NCI-H2227 (cell line): Measurements from ENCODE around the gene KLK12.
A peak's percentile ranks its signal among the peaks of the same experiment; 100 is the strongest.

ENCODE experiments used
- DNase-seq: peaks from one replicate; lab custom pipeline; 2025; ENCODE audit not compliant: unreplicated experiment; lab: John Stamatoyannopoulos, UW

KLK12 gene

GRCh38 chr19:51055866-51056265 lies 21.1 kb upstream of the KLK12 start:
- DNase-seq, result no peak

- no peak for DNase-seq
These were observed 12.2 kb upstream of the KLK12 start for GRCh38 chr19:51047031-51047335.

GRCh38 chr19:51044327-51044726 lies 9.5 kb upstream of the KLK12 start:
- DNase-seq, result no peak

- no peak for DNase-seq
These were observed 8.7 kb upstream of the KLK12 start for GRCh38 chr19:51043497-51043896.

- no peak for DNase-seq
These were observed 5.3 kb upstream of the KLK12 start for GRCh38 chr19:51040151-51040550.

- peak; percentile 31 for DNase-seq
These were observed 1.7 kb upstream of the KLK12 start for GRCh38 chr19:51036519-51036918.

GRCh38 chr19:51031880-51032225 lies 2.9 kb downstream of the KLK12 start:
- no peak for DNase-seq

- no peak for DNase-seq
These were observed 3.5 kb downstream of the KLK12 start for GRCh38 chr19:51031220-51031879.

- no peak for DNase-seq
These were observed 4.2 kb downstream of the KLK12 start for GRCh38 chr19:51030631-51031030.

GRCh38 chr19:51029718-51030117 lies 5.1 kb downstream of the KLK12 start:
- no peak for DNase-seq

- DNase-seq, result no peak
These were observed 6.9 kb downstream of the KLK12 start for GRCh38 chr19:51027873-51028272.

- DNase-seq, result no peak
These were observed 7.5 kb downstream of the KLK12 start for GRCh38 chr19:51027126-51027806.

GRCh38 chr19:51026554-51026831 lies 8.3 kb downstream of the KLK12 start, which contains the start of gene KLK11:
TSS of gene KLK11 (minus strand) at chr19:51026616. CDS start at chr19:51025631, 985 bp downstream.
- DNase-seq, result no peak

- DNase-seq, result no peak
These were observed 8.8 kb downstream of the KLK12 start for GRCh38 chr19:51025809-51026553.

GRCh38 chr19:51025401-51025800 lies 9.4 kb downstream of the KLK12 start:
- DNase-seq, result no peak

- no peak for DNase-seq
These were observed 9.9 kb downstream of the KLK12 start for GRCh38 chr19:51024924-51025323.

- DNase-seq, result no peak
These were observed 10.9 kb downstream of the KLK12 start for GRCh38 chr19:51023946-51024345.

- DNase-seq, result no peak
These were observed 12.3 kb downstream of the KLK12 start for GRCh38 chr19:51022526-51022925.

- peak; percentile 53 for DNase-seq
These were observed 13.7 kb downstream of the KLK12 start for GRCh38 chr19:51020988-51021651.

- no peak for DNase-seq
These were observed 15.3 kb downstream of the KLK12 start, which contains the start of gene KLK10 for GRCh38 chr19:51019544-51019925. TSS of gene KLK10 (minus strand) at chr19:51019709. CDS start at chr19:51019130, 579 bp downstream.

- peak; percentile 23 for DNase-seq
These were observed 15.9 kb downstream of the KLK12 start for GRCh38 chr19:51018745-51019543.
